Measurements from ENCODE around the gene FCHO1.
"Not testable (repeated sequence)": the region's sequence is repeated elsewhere in the genome, so short reads cannot be mapped to it uniquely, and the experiment has no call there.

The FCHO1 gene

GRCh38 chr19:17762505-17763229 lies 11.4 kb downstream of the FCHO1 start:
- DNase-seq (ENCODE audit: low spot score) = peak; percentile 55

GRCh38 chr19:17764348-17764747 lies 13.1 kb downstream of the FCHO1 start:
- no peak for DNase-seq (ENCODE audit: low spot score)

GRCh38 chr19:17765069-17765618 lies 13.9 kb downstream of the FCHO1 start:
- DNase-seq (ENCODE audit: low spot score) = no peak

- DNase-seq (ENCODE audit: low spot score) = peak; percentile 87
Observed at GRCh38 chr19:17766543-17767131, 15.4 kb downstream of the FCHO1 start.

- no peak for DNase-seq (ENCODE audit: low spot score)
Observed at GRCh38 chr19:17767559-17767958, 16.3 kb downstream of the FCHO1 start.

- no peak for DNase-seq (ENCODE audit: low spot score)
Observed at GRCh38 chr19:17770613-17771012, 19.3 kb downstream of the FCHO1 start.

GRCh38 chr19:17772172-17772571 lies 20.9 kb downstream of the FCHO1 start:
- no peak for DNase-seq (ENCODE audit: low spot score)

- peak; percentile 79 for DNase-seq (ENCODE audit: low spot score)
Observed at GRCh38 chr19:17775245-17775927, 24.1 kb downstream of the FCHO1 start.

- peak; percentile 22 for DNase-seq (ENCODE audit: low spot score)
Observed at GRCh38 chr19:17775991-17776803, 24.9 kb downstream of the FCHO1 start.

- not testable (repeated sequence) for DNase-seq (ENCODE audit: low spot score)
Observed at GRCh38 chr19:17777840-17778239, 26.6 kb downstream of the FCHO1 start.

GRCh38 chr19:17778251-17778967 lies 27.1 kb downstream of the FCHO1 start:
- DNase-seq (ENCODE audit: low spot score) = peak; percentile 64

GRCh38 chr19:17778968-17779929 lies 28.0 kb downstream of the FCHO1 start:
- peak; percentile 23 for DNase-seq (ENCODE audit: low spot score)

GRCh38 chr19:17780781-17781180 lies 29.5 kb downstream of the FCHO1 start:
- no peak for DNase-seq (ENCODE audit: low spot score)

GRCh38 chr19:17783721-17784120 lies 32.4 kb downstream of the FCHO1 start:
- not testable (repeated sequence) for DNase-seq (ENCODE audit: low spot score)

GRCh38 chr19:17784201-17785008 lies 33.1 kb downstream of the FCHO1 start:
- DNase-seq (ENCODE audit: low spot score) = peak; percentile 89

GRCh38 chr19:17787274-17787913 lies 36.1 kb downstream of the FCHO1 start:
- DNase-seq (ENCODE audit: low spot score) = no peak

GRCh38 chr19:17788632-17789031 lies 37.4 kb downstream of the FCHO1 start:
- no peak for DNase-seq (ENCODE audit: low spot score)

GRCh38 chr19:17790059-17790780 lies 38.9 kb downstream of the FCHO1 start:
- no peak for DNase-seq (ENCODE audit: low spot score)
